Measurements from ENCODE around the gene CCL26. TPM values are rescaled to one million over a fixed set of nuclear protein-coding genes. Genes with fewer than 3 reads are reported as not detected.

Gene CCL26
- total and polyA plus RNA-seq, 2 of the 13 experiments (the other 11 are each of a cell fraction or from before 2014, with no cell fraction given) = 0.16 TPM; not detected in 1

- no peak for TF ChIP-seq ZNF496 (CRISPR knock-in tag; IDR thresholded peaks at IDR 0.05; ENCODE audit: insufficient replicate concordance)
- no peak for TF ChIP-seq IRF1 (CRISPR knock-in tag; IDR thresholded peaks at IDR 0.05; ENCODE audit: low read depth)
- no peak for TF ChIP-seq REST (IDR thresholded peaks at IDR 0.05; ENCODE audit: borderline replicate concordance in 1 of 2, low read depth in 1 of 2, low read length in 2 of 2)
Observed at GRCh38 chr7:75734586-75735458, 37.2 kb downstream of the CCL26 start (continued).

GRCh38 chr7:75732764-75733630 is 39.0 kb downstream of the CCL26 start:
- 88% methylated on average over 15 of the region's 15 CpGs for WGBS (ENCODE audit: low lambda C conversion rate)
- BruUV-seq (replicated peaks) = no TSS peak
- Histone ChIP-seq H3K9me3 (ENCODE audit: low read length) (no peaks in the 10 kb centered on the region), H2AFZ (ENCODE audit: low read length) (no peak overlapping the region), H3K36me3 (replicated peaks in 1 of 2; ENCODE audit: control insufficient read depth in 1 of 2, insufficient read depth in 2 of 2, low read length in 2 of 2) (no peaks in the 10 kb centered on the region), H3K4me2 (ENCODE audit: low read depth, low read length) (no peak overlapping the region), H3K27ac (ENCODE audit: extremely low read length, insufficient read depth, low read length) (no peak overlapping the region), H3K27me3 (ENCODE audit: control insufficient read depth in 1 of 2, insufficient read depth in 2 of 2, low read length in 2 of 2) (no peaks in the 10 kb centered on the region), H3K4me3 (replicated peaks in 1 of 3; ENCODE audit: insufficient read depth in 1 of 3, low read depth in 2 of 3, low read length in 3 of 3) (no peak overlapping the region), H4K20me1 (ENCODE audit: insufficient read depth, low read length) (no peaks in the 10 kb centered on the region), H3K9ac (ENCODE audit: insufficient read depth, low read depth, low read length) (no peak overlapping the region), H3K4me1 (ENCODE audit: insufficient read depth, low read length) (peaks cover 25% of the 10 kb centered on the region), H3K79me2 (ENCODE audit: insufficient read depth, low read length) (no peaks in the 10 kb centered on the region)
- FAIRE-seq = no peak
- CTCF ChIA-PET (ENCODE audit: low intra/inter-chr PET ratio, low total read pairs) = no interaction called here
- TF ChIP-seq ZNF34 (CRISPR knock-in tag; IDR thresholded peaks at IDR 0.05; ENCODE audit: borderline replicate concordance) = no peak
- TF ChIP-seq HOXD1 (CRISPR knock-in tag; IDR thresholded peaks at IDR 0.05) = no peak
- TF ChIP-seq MYNN (CRISPR knock-in tag; IDR thresholded peaks at IDR 0.05; ENCODE audit: low read depth) = no peak
- no peak for TF ChIP-seq NFAT5 (CRISPR knock-in tag; IDR thresholded peaks at IDR 0.05)
- no peak for ATAC-seq
- in situ Hi-C loops (cut with HindIII; ENCODE audit: extremely low pct_ligation_motif_present, low pct_unique_long_range_greater_than_20kb) = no loop called here
- no peak for DNase-seq (ENCODE audit: low spot score)
- intact Hi-C loops (cut with micrococcal nuclease; ENCODE audit: unreplicated experiment) = no loop called here
- POLR2A ChIA-PET = no interaction called here

Data from HepG2 (cell line).